Measurements from ENCODE around the gene AKAP8.

DNA sequence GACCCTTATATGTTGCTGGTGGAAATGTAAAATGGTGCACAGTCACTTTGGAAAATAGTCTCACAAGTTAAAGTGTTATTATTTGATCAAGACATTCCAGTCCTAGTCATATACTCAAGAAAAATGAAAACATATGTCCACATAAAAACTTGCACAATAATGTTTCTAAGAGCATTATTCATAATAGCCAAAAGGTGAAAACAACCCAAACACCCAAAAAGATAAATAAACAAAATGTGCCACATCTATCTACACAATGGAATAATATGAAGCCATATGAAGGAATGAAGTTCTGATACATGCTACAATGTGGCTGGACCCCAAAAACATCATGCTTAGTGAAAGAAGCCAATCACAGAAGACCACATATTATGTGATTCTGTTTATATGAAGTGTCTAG, 14.4 kb upstream of the AKAP8 start:
- no peak for TF ChIP-seq POLR2AphosphoS5 (IDR thresholded peaks at IDR 0.05; ENCODE audit: borderline replicate concordance, low read depth, low read length)
- TF ChIP-seq EZH2 (IDR thresholded peaks at IDR 0.05) = no peak

Measured in SK-N-MC (cell line).